ENCODE measurements around the gene AGBL4.

AGBL4 gene

DNA sequence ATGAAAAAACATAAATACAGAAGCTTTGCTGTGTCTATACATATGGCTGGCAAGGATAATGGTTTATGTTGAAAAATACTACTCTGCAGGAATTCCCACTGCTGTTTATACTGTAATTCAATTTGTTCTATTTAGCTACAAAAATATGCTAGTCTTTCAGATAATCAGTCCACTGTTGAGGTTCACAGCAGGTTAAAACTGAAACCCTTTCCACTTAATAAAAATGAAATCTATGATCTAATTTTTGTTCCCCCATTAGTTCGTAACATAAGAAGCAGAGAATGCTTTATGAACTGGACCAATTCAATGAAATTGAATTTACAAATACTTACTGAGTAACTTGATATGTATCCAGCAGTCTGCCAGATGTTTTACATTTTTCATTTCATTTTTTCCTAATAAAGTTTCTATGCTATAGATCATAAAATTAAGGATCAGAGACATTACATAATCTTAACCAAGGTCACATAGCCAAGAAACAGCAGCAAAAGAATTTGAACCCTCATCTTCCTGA, 887.0 kb downstream of the AGBL4 start:
- Histone ChIP-seq H3K27ac (no peak overlapping the region), H3K4me3 (ENCODE audit: low read depth in 1 of 2, low read length in 1 of 2) (no peak overlapping the region), H3K9me3 (peaks cover 4% of the 10 kb centered on the region), H3K27me3 (no peaks in the 10 kb centered on the region), H3K4me1 (ENCODE audit: control insufficient read depth in 1 of 2, insufficient read depth in 1 of 2, low read depth in 1 of 2, low read length in 1 of 2) (no peaks in the 10 kb centered on the region), H3K36me3 (no peaks in the 10 kb centered on the region)
- TF ChIP-seq, protein P1, sequence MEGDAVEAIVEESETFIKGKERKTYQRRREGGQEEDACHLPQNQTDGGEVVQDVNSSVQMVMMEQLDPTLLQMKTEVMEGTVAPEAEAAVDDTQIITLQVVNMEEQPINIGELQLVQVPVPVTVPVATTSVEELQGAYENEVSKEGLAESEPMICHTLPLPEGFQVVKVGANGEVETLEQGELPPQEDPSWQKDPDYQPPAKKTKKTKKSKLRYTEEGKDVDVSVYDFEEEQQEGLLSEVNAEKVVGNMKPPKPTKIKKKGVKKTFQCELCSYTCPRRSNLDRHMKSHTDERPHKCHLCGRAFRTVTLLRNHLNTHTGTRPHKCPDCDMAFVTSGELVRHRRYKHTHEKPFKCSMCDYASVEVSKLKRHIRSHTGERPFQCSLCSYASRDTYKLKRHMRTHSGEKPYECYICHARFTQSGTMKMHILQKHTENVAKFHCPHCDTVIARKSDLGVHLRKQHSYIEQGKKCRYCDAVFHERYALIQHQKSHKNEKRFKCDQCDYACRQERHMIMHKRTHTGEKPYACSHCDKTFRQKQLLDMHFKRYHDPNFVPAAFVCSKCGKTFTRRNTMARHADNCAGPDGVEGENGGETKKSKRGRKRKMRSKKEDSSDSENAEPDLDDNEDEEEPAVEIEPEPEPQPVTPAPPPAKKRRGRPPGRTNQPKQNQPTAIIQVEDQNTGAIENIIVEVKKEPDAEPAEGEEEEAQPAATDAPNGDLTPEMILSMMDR (IDR thresholded peaks at IDR 0.05) = no peak

DNA sequence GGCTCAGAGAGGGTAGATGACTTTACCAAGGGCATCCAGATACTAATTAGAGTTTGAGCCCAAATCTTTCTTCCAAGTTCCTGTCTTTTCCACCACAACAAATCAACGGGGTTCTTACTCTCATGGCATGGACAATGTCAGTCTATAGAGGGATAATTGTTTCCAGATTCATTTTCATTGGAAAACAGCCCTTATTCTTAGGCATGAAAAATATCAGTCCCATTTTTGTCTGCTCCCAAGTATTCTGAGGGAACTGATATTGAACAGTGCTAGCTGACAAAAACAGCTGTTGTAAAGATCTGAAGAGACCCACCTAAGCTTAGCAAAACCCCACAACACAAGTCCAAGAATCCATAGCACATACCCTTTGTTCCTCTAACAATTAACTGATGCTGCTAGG, 898.0 kb downstream of the AGBL4 start:
- Histone ChIP-seq H3K27me3 (no peaks in the 10 kb centered on the region), H3K9me3 (no peaks in the 10 kb centered on the region), H3K4me1 (ENCODE audit: control insufficient read depth in 1 of 2, insufficient read depth in 1 of 2, low read depth in 1 of 2, low read length in 1 of 2) (no peaks in the 10 kb centered on the region), H3K27ac (no peak overlapping the region), H3K36me3 (no peaks in the 10 kb centered on the region), H3K4me3 (ENCODE audit: low read depth in 1 of 2, low read length in 1 of 2) (no peak overlapping the region)
- TF ChIP-seq, protein P1 (IDR thresholded peaks at IDR 0.05) = no peak

DNA sequence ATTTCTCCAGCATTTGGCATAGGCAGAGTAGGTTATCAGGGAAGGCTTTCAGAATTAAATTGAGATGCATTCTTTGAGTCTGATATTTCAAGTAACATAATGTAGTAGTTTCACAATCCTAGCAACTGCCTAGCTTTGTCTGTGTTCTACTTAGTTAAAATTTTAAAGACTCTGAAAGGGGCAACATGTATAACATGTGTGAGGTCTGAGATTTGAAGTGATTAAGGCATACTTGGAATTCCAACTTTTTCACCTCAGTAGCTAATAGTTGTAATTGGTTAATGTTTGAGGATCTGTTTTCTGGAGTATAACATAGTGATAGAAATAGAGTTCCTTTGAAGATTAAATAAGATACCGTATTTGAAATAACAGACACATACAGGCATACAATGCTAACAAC, 911.8 kb downstream of the AGBL4 start:
- TF ChIP-seq, protein P1 (IDR thresholded peaks at IDR 0.05) = no peak
- no peaks in the 10 kb centered on the region for H3K9me3 ChIP-seq
- no peaks in the 10 kb centered on the region for H3K4me1 ChIP-seq (ENCODE audit: control insufficient read depth in 1 of 2, insufficient read depth in 1 of 2, low read depth in 1 of 2, low read length in 1 of 2)
- H3K36me3 ChIP-seq = no peaks in the 10 kb centered on the region
- H3K4me3 ChIP-seq (ENCODE audit: low read depth in 1 of 2, low read length in 1 of 2) = no peak overlapping the region
- H3K27ac ChIP-seq = no peak overlapping the region
- no peaks in the 10 kb centered on the region for H3K27me3 ChIP-seq

GRCh38 chr1:49106445-49106844, 917.3 kb downstream of the AGBL4 start:
- Histone ChIP-seq H3K9me3 (no peaks in the 10 kb centered on the region), H3K36me3 (no peaks in the 10 kb centered on the region), H3K27me3 (no peaks in the 10 kb centered on the region), H3K4me1 (ENCODE audit: control insufficient read depth in 1 of 2, insufficient read depth in 1 of 2, low read depth in 1 of 2, low read length in 1 of 2) (no peaks in the 10 kb centered on the region), H3K4me3 (ENCODE audit: low read depth in 1 of 2, low read length in 1 of 2) (no peak overlapping the region), H3K27ac (no peak overlapping the region)
- TF ChIP-seq, protein P1 (IDR thresholded peaks at IDR 0.05) = no peak

DNA sequence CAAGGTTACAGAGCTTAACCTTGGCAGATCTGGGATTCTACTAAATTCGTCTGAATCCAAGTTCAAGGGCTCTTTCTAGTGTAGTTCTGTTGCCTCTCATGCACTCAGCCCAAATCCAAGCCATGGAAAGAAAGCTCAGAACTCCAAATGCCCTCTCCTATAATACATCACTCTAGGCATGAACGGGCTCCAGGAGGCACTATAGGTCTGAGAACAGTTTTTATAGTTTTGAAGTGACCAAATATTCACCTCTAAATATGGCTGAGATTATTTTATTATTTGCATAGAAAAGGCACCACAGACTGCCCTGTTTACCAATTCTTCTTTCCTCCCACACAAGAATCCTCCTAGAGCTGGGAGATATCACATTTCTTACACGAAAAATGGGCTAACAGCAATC, 919.2 kb downstream of the AGBL4 start:
- H3K27me3 ChIP-seq = no peaks in the 10 kb centered on the region
- H3K36me3 ChIP-seq = no peaks in the 10 kb centered on the region
- H3K4me3 ChIP-seq (ENCODE audit: low read depth in 1 of 2, low read length in 1 of 2) = no peak overlapping the region
- no peaks in the 10 kb centered on the region for H3K9me3 ChIP-seq
- TF ChIP-seq, protein P1 (IDR thresholded peaks at IDR 0.05) = no peak
- no peak overlapping the region for H3K27ac ChIP-seq
- no peaks in the 10 kb centered on the region for H3K4me1 ChIP-seq (ENCODE audit: control insufficient read depth in 1 of 2, insufficient read depth in 1 of 2, low read depth in 1 of 2, low read length in 1 of 2)

DNA sequence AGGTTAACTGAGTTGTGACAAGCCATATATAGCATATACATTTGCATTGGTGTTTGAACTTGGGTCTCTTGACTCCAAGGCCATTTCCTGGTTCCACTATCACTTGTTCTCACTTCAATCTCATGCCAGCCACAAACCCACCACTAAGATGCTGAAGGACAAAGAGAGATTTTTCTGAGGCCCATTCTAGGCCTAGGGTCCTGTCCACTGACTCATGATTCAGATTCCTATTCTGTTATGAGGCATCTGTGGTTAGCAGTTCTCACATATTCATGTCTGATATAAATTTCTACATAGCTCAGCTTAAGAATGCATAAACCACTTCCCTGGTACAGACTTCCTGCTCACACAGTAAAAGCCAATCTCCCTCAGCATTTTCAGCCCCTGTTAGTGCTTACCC, 921.0 kb downstream of the AGBL4 start:
- Histone ChIP-seq H3K4me3 (ENCODE audit: low read depth in 1 of 2, low read length in 1 of 2) (no peak overlapping the region), H3K27me3 (no peaks in the 10 kb centered on the region), H3K4me1 (ENCODE audit: control insufficient read depth in 1 of 2, insufficient read depth in 1 of 2, low read depth in 1 of 2, low read length in 1 of 2) (no peaks in the 10 kb centered on the region), H3K9me3 (no peaks in the 10 kb centered on the region), H3K27ac (no peak overlapping the region), H3K36me3 (no peaks in the 10 kb centered on the region)
- TF ChIP-seq, protein P1 (IDR thresholded peaks at IDR 0.05) = no peak

Data from neutrophil (primary cell).